H1 (cell line): Measurements from ENCODE around the gene HNF1A. TPM values are rescaled to one million over a fixed set of nuclear protein-coding genes. Genes with fewer than 3 reads are reported as not detected.

ENCODE experiments used
- BCL11A ChIP-seq, 2 experiments: IDR thresholded peaks; one replicate each; pipeline ENCODE4 v1.6.1; 2011; ENCODE audit warnings: low read depth in 2 of 2, low read length in 2 of 2, mild to moderate bottlenecking in 2 of 2
- polyA plus RNA-seq, 7 experiments: library from polyadenylated mRNA; depleted of rRNA in 3 of 7; stranded (reverse) in 5 of 7; unstranded in 2 of 7; fragments of >200 nt in 5 of 7; fragments of 200-250 nt in 2 of 7; gene quantifications; 1 replicate in 5 of 7; 2 replicates in 1 of 7; 4 replicates in 1 of 7; pipeline versions ENCODE4 v1.2.1 to v1.2.3, GENCODE V29; 2011 to 2013; ENCODE audit warnings: missing spikeins in 2 of 7, mixed read lengths in 2 of 7
- total RNA-seq: library from RNA; stranded (reverse); fragmentation: NEBNext Ultra II Directional; extraction: Animal tissue kit (Norgen Biotek cat#: 25700); gene quantifications from 2 replicates; pipeline ENCODE4 v1.2.1, GENCODE V29; 2021

Gene HNF1A
- total and polyA plus RNA-seq, 2 of the 8 experiments (the other 6 are each of a cell fraction or from before 2014, with no cell fraction given): not detected

GRCh38 chr12:121004253-121004815 lies 26.0 kb downstream of the HNF1A start (continued):
- no peak for TF ChIP-seq BCL11A (IDR thresholded peaks at IDR 0.05; ENCODE audit: low read depth in 2 of 2, low read length in 2 of 2)
